OCI-LY3 (cell line): Measurements from ENCODE around the gene FHOD3.

Source experiments
- CTCF ChIP-seq: fragments of 200-600, 300-600 bp; sonication (generic); IDR thresholded peaks from 2 replicates; pipeline ENCODE4 v1.5.1; 2014; ENCODE audit warnings: antibody characterized with exemption, low read length, low read depth
- EZH2phosphoT487 ChIP-seq: fragments of 200-600 bp; shearing (Covaris generic); IDR thresholded peaks from 2 replicates; pipeline ENCODE4 v1.6.1; 2018; ENCODE audit warnings: antibody characterized with exemption, mixed run types, low read depth

- no peak for TF ChIP-seq CTCF
- TF ChIP-seq EZH2phosphoT487, result no peak
These were observed 248.4 kb downstream of the FHOD3 start for GRCh38 chr18:36545821-36546427.
